B cell (primary cell): ENCODE measurements around the gene PFKP. TPM values are rescaled to one million over a fixed set of nuclear protein-coding genes. Genes with fewer than 3 reads are reported as not detected.

Experiments
- ATAC-seq: fragments of 200-7000 bp; cut with Tn5 transposase; one replicate; pipeline ENCODE4 v1.10.0; 2021; ENCODE audit warnings: low read depth, mild to moderate bottlenecking, moderate number of reproducible peaks, moderate library complexity
- CTCF ChIA-PET: fragments of 350-600 bp; sonication (Branson Sonifier 250); formaldehyde crosslinking; loops from one replicate; lab custom pipeline; 2021; ENCODE audit warnings: antibody characterized with exemption, inconsistent platforms; lab: Charles Lee
- POLR2A ChIA-PET: fragments of 350-600 bp; sonication (Branson Sonifier 250); formaldehyde crosslinking; loops from one replicate; lab custom pipeline; 2021; ENCODE audit warnings: antibody characterized with exemption; lab: Charles Lee
- DNase-seq: peaks from one replicate; pipeline ENCODE4 v3.0.0; 2013
- H2AFZ ChIP-seq: 2 replicates; pipeline ENCODE4 v1.6.1; 2012; ENCODE audit warnings: mild to moderate bottlenecking, low read depth, low read length; ENCODE audit not compliant: insufficient read depth, poor library complexity, severe bottlenecking
- H3K27ac ChIP-seq, 2 donors: 1 replicate in 1 of 2; 2 replicates in 1 of 2; pipeline ENCODE4 v1.5.1; 2012 to 2013; ENCODE audit warnings: low read length in 2 of 2, mild to moderate bottlenecking in 2 of 2, moderate library complexity in 1 of 2
- H3K27me3 ChIP-seq, 4 experiments: fragments of 200-600 bp in 1 of 4; sonication (generic) in 1 of 4; replicated peaks in 1 of 4; 1 replicate in 2 of 4; 2 replicates in 2 of 4; pipeline versions ENCODE4 v1.6.1 to v1.7.0; 2013 to 2016; ENCODE audit warnings: low read length in 3 of 4, mild to moderate bottlenecking in 2 of 4, mixed read lengths in 1 of 4, moderate library complexity in 1 of 4; ENCODE audit not compliant: insufficient read depth in 4 of 4, control insufficient read depth in 3 of 4; ENCODE audit errors: control extremely low read depth in 1 of 4
- H3K36me3 ChIP-seq, 2 experiments: replicated peaks in 1 of 2; 1 replicate in 1 of 2; 2 replicates in 1 of 2; pipeline versions ENCODE4 v1.6.1 to v1.7.1; 2013; ENCODE audit warnings: low read length in 1 of 2; ENCODE audit not compliant: insufficient read depth in 2 of 2, control insufficient read depth in 1 of 2; ENCODE audit errors: control extremely low read depth in 1 of 2, extremely low read depth in 1 of 2
- H3K4me1 ChIP-seq, 2 donors: fragments of 200-600 bp in 1 of 2; sonication (generic) in 1 of 2; 1 replicate in 1 of 2; 2 replicates in 1 of 2; pipeline versions ENCODE4 v1.5.1 to v1.6.1; 2013 to 2017; ENCODE audit warnings: low read length in 2 of 2; ENCODE audit not compliant: control insufficient read depth in 2 of 2, insufficient read depth in 2 of 2
- H3K4me2 ChIP-seq: replicated peaks from 2 replicates; pipeline ENCODE3; 2012; ENCODE audit warnings: mild to moderate bottlenecking, low read depth, low read length; ENCODE audit not compliant: poor library complexity, severe bottlenecking
- H3K4me3 ChIP-seq, 5 experiments: fragments of 200-600 bp in 1 of 5; sonication (generic) in 1 of 5; 1 replicate in 3 of 5; 2 replicates in 2 of 5; pipeline versions ENCODE4 v1.5.1 to v1.7.0; 2011 to 2016; ENCODE audit warnings: low read length in 4 of 5, mild to moderate bottlenecking in 4 of 5, low read depth in 2 of 5, control low read depth in 1 of 5, moderate library complexity in 1 of 5; ENCODE audit not compliant: insufficient read depth in 1 of 5; ENCODE audit errors: control extremely low read depth in 1 of 5, extremely low read depth in 1 of 5
- H3K79me2 ChIP-seq: fragments of 200-600 bp; sonication (generic); one replicate; pipeline ENCODE4 v1.6.0; 2016; ENCODE audit warnings: low read length; ENCODE audit not compliant: control insufficient read depth, insufficient read depth
- H3K9ac ChIP-seq: fragments of 200-600 bp; sonication (generic); 2 replicates; pipeline ENCODE4 v1.6.1; 2017; ENCODE audit warnings: mild to moderate bottlenecking, low read length, moderate library complexity
- H3K9me3 ChIP-seq, 3 donors: one replicate each; pipeline versions ENCODE4 v1.6.1 to v1.7.1; 2013; ENCODE audit warnings: low read length in 2 of 3; ENCODE audit not compliant: control insufficient read depth in 2 of 3, insufficient read depth in 1 of 3; ENCODE audit errors: control extremely low read depth in 1 of 3
- H4K20me1 ChIP-seq: 2 replicates; pipeline ENCODE4 v1.6.0; 2012; ENCODE audit warnings: mild to moderate bottlenecking, low read length; ENCODE audit not compliant: insufficient read depth, control insufficient read depth, poor library complexity, severe bottlenecking
- H3K27ac Mint-ChIP-seq: one replicate; pipeline ENCODE4 v1.8.0; 2021; ENCODE audit warnings: mixed read lengths
- H3K27me3 Mint-ChIP-seq: one replicate; pipeline ENCODE4 v1.8.0; 2021; ENCODE audit warnings: mixed read lengths
- H3K4me1 Mint-ChIP-seq: one replicate; pipeline ENCODE4 v1.8.0; 2021; ENCODE audit warnings: mixed read lengths
- H3K4me3 Mint-ChIP-seq: one replicate; pipeline ENCODE4 v1.8.0; 2021; ENCODE audit warnings: mixed read lengths
- H3K9me3 Mint-ChIP-seq: one replicate; pipeline ENCODE4 v1.8.0; 2022; ENCODE audit warnings: mixed read lengths; ENCODE audit not compliant: insufficient read depth
- EZH2 ChIP-seq: IDR thresholded peaks from 2 replicates; pipeline ENCODE4 v1.6.1; 2012; ENCODE audit warnings: borderline replicate concordance, low read depth, mild to moderate bottlenecking, moderate library complexity, low read length; ENCODE audit not compliant: insufficient read depth, poor library complexity, severe bottlenecking
- WGBS: methylation state at CpG from one replicate; pipeline ENCODE4 v1.1.5; 2013; ENCODE audit warnings: missing lambda C conversion rate; ENCODE audit not compliant: insufficient coverage; 5-methylcytosine and 5-hydroxymethylcytosine counted together
- intact Hi-C: fragments of 100-400 bp; cut with micrococcal nuclease; formaldehyde crosslinking; loops from one replicate; pipeline ENCODE4 v1.10.0; 2022
- polyA plus RNA-seq: library from polyadenylated mRNA; depleted of rRNA; stranded (reverse); fragments of >200 nt; gene quantifications from 2 replicates; pipeline ENCODE4 v1.2.3, GENCODE V29; 2012
- total RNA-seq, 2 donors: library from RNA; stranded (reverse); fragments of 120-200 nt in 1 of 2; gene quantifications; 1 replicate in 1 of 2; 2 replicates in 1 of 2; pipeline versions ENCODE4 v1.2.3 to v1.2.4, GENCODE V29; 2013 to 2022
- TF ChIP-seq, protein P1 (sequence below): fragments of 200-600 bp; IDR thresholded peaks from one replicate; pipeline ENCODE4 v1.8.0; 2022; ENCODE audit warnings: antibody characterized with exemption, mild to moderate bottlenecking

PFKP gene
- total and polyA plus RNA-seq, 2 donors (not counting 1 experiment from before 2014, with no cell fraction given), result 41.4 to 54.3 TPM

DNA sequence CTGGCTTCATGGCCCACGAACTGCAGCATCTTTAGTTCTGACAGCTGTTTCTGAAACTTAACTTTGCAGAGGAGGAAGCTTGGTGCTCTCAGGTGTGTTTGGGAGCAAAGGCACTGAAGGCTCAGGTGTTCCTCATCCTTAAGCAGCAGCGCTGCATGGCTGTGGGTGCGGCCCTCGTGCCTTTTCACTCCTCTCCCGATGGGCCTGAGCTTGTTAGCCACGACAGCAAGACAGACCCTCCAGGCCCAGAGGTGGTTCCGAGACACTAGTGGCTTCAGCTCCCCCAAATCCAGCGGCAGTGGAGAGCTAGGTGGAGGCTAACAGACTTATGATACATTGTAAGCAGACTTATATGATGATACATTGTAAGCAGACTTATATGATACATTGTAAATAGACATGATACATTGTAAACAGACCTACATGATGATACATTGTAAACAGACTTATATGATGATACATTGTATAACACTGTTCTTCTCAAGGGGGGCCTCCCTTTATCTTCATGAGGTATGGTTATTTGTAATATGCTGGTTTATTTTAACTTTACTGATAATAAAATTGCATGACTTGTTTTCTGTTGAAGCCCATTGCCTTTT lies 14.1 kb downstream of the PFKP start:
- ATAC-seq (no peak), DNase-seq (no peak)
- H3K4me2 ChIP-seq, result no peak overlapping the region
- ChIA-PET CTCF (no interaction called here), POLR2A (no interaction called here)
- intact Hi-C loops, result no loop called here
- Mint-ChIP-seq H3K4me3 (no peak overlapping the region), H3K4me1 (no peaks in the 10 kb centered on the region), H3K27me3 (no peaks in the 10 kb centered on the region), H3K9me3 (no peaks in the 10 kb centered on the region), H3K27ac (no peak overlapping the region)
- 87% methylated on average over 6 of the region's 8 CpGs for WGBS
- no peak overlapping the region for H2AFZ ChIP-seq
- no peak for TF ChIP-seq EZH2
- TF ChIP-seq, protein P1, sequence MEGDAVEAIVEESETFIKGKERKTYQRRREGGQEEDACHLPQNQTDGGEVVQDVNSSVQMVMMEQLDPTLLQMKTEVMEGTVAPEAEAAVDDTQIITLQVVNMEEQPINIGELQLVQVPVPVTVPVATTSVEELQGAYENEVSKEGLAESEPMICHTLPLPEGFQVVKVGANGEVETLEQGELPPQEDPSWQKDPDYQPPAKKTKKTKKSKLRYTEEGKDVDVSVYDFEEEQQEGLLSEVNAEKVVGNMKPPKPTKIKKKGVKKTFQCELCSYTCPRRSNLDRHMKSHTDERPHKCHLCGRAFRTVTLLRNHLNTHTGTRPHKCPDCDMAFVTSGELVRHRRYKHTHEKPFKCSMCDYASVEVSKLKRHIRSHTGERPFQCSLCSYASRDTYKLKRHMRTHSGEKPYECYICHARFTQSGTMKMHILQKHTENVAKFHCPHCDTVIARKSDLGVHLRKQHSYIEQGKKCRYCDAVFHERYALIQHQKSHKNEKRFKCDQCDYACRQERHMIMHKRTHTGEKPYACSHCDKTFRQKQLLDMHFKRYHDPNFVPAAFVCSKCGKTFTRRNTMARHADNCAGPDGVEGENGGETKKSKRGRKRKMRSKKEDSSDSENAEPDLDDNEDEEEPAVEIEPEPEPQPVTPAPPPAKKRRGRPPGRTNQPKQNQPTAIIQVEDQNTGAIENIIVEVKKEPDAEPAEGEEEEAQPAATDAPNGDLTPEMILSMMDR, result no peak
- H3K36me3 ChIP-seq, result peaks cover 0 to 26% of the 10 kb centered on the region in 2 experiments
- H3K4me3 ChIP-seq, result no peak overlapping the region
- no peak overlapping the region for H3K27ac ChIP-seq
- H3K9me3 ChIP-seq, result no peaks in the 10 kb centered on the region
- no peak overlapping the region for H3K9ac ChIP-seq
- no peaks in the 10 kb centered on the region for H3K27me3 ChIP-seq
- peaks cover 15% of the 10 kb centered on the region for H4K20me1 ChIP-seq
- H3K4me1 ChIP-seq, result no peaks in the 10 kb centered on the region
- H3K79me2 ChIP-seq, result peaks cover 47% of the 10 kb centered on the region

DNA sequence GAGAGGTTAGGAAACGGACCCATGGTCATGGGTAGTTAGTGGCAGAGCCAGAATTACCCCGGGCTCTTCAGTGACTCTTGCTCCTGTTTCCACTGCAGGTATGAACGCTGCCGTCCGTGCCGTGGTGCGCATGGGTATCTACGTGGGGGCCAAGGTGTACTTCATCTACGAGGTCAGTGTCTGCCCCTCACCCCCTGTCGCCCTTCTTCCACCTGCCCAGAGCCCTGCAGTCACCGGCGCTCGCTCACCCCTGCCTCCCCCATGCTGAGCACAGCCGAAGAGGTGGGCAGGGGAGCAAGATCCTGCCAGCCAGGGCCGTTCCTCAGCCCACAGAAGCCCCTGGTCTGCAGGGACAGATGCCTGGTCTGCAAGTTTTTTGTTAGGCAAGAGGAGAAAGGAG lies 14.9 kb downstream of the PFKP start:
- ChIA-PET CTCF (no interaction called here), POLR2A (no interaction called here)
- H3K27ac ChIP-seq, result no peak overlapping the region

More for the DNA sequence above, 14.9 kb downstream of the PFKP start:
- 97% methylated on average over 13 of the region's 15 CpGs for WGBS
- H3K36me3 ChIP-seq, result peaks cover 0 to 24% of the 10 kb centered on the region in 2 experiments
- H3K9me3 Mint-ChIP-seq, result no peaks in the 10 kb centered on the region
- no peak for ATAC-seq
- no peaks in the 10 kb centered on the region for H3K9me3 ChIP-seq
- H3K4me3 ChIP-seq, result no peak overlapping the region
- no peaks in the 10 kb centered on the region for H3K4me1 ChIP-seq
- no peak overlapping the region for H3K27ac Mint-ChIP-seq
- no peaks in the 10 kb centered on the region for H3K4me1 Mint-ChIP-seq
- no peak overlapping the region for H3K4me3 Mint-ChIP-seq
- peaks cover 48% of the 10 kb centered on the region for H3K79me2 ChIP-seq
- TF ChIP-seq, protein P1, result no peak
- TF ChIP-seq EZH2, result no peak
- H2AFZ ChIP-seq, result no peak overlapping the region
- no peak for DNase-seq
- peaks cover 11% of the 10 kb centered on the region for H4K20me1 ChIP-seq
- H3K9ac ChIP-seq, result no peak overlapping the region
- intact Hi-C loops, result no loop called here
- H3K4me2 ChIP-seq, result no peak overlapping the region
- no peaks in the 10 kb centered on the region for H3K27me3 Mint-ChIP-seq
- H3K27me3 ChIP-seq, result no peaks in the 10 kb centered on the region
